Measurements from ENCODE around the gene PSMD1. TPM values are rescaled to one million over a fixed set of nuclear protein-coding genes. Genes with fewer than 3 reads are reported as not detected.
"Not testable (repeated sequence)": the region's sequence is repeated elsewhere in the genome, so short reads cannot be mapped to it uniquely, and the experiment has no call there.

PSMD1 gene
- total and polyA plus RNA-seq, 8 donors: 13.4 to 35.6 (median 25.1) TPM

DNA sequence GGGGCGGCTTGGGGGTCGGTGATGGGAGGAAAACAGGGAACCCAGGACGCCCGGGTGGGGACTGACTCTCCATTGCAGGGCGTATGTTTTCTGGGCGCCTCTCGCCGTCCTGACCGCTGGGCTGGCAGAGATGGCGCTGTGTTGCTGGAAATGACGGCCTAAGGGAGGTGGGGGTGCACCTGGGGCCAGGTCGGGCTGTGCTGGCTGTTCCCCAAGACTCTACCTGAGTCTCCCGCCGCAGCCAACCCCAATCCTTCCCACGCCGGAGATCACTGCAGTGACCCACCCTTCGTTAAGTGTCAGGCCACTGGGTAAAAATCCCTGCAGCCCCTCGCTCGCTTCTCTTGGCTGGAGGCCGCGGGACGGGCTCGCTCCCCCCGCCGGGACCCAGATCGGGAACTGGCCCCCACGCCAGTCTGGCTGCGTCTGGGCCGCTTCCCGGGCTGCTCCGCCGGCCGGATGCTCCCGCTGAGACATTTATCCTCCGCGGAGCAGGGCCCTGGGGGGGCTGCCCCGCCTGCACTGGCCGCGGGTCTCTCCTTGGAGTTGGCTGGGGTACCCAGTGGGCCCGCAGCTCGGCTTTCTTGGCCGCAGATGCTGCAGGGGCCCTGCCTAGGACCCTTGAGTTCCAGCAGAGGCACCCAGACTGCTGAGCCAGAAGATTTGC is 134.0 kb downstream of the PSMD1 start:
- Histone ChIP-seq H3K4me1 (peaks cover 0 to 11% (median 0%) of the 10 kb centered on the region in 3 donors), H3K27ac (peak overlapping the region; percentile 10 to 83 (median 53)), H3K4me3 (peak overlapping the region in 3 of 4 donors; percentile 2 to 40 (median 39)), H3K9me3 (no peaks in the 10 kb centered on the region), H3K36me3 (no peaks in the 10 kb centered on the region), H3K27me3 (no peaks in the 10 kb centered on the region)
- WGBS, 2 donors: 10 to 11% methylated on average over 41 to 42 of the region's 42 CpGs
- FAIRE-seq: no peak
- ATAC-seq: peak; percentile 73 to 83 (median 77)
- TF ChIP-seq CTCF (IDR thresholded peaks at IDR 0.05): no peak
- intact Hi-C loops (cut with DNase I): no loop called here
- DNase-seq: peak; percentile 53 to 77 (median 74)

DNA sequence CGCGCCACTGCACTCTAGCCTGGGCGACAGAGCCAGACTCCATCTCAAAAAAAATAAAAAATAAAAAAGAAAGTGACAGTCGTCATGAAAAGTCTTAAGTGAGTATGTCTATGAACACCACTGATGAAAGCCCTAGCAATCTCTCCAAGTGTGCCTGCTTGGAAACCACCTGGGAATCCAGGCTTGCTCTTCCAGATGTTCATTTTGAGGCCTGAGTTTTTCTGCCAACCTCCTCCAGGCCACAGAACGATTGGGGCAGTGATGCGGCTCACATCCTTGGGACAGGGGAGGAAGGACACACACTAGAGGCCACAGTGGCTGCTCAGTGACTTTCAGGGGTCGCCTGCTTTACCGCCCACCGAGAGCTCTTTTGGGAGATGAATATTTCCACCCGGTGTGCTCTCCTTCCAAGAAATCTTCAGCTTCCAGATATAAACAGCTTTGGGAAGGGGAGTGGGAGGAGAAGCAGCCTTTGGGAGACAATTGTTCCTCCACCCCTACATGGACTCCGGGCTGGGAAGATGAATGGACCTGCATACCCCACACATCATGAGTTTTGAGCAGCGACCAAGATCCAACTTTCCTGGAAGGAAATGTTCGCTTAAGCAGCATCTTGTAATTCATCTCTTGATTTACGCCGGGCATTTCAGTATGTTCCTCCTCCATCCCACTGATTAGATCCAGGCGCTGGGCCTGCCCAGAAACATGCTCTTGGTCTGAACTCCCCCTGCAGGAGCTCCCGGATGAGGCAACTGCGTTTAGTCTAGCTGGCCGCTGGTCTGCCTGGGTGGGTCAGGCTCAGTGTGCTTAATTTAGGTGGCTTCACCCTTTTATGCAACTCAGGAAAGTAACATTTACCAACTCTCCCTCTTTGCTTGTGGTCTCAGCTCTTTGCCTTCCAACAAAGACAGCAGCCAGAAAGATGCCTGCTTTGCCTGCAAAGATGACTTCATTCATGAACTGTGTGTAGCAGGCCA is 135.5 kb downstream of the PSMD1 start:
- Histone ChIP-seq H3K27me3 (no peaks in the 10 kb centered on the region), H3K9me3 (no peaks in the 10 kb centered on the region), H3K4me1 (peaks cover 0 to 11% (median 0%) of the 10 kb centered on the region in 3 donors), H3K4me3 (no peak overlapping the region), H3K27ac (no peak overlapping the region), H3K36me3 (no peaks in the 10 kb centered on the region)
- intact Hi-C loops (cut with DNase I): no loop called here
- ATAC-seq (peak in 1 of 4 donors; percentile 24), DNase-seq (peak in 1 of 6 donors; percentile 42), FAIRE-seq (no peak)
- TF ChIP-seq CTCF (IDR thresholded peaks at IDR 0.05): no peak
- WGBS, 2 donors: 71 to 83% methylated on average over 19 of the region's 19 CpGs

DNA sequence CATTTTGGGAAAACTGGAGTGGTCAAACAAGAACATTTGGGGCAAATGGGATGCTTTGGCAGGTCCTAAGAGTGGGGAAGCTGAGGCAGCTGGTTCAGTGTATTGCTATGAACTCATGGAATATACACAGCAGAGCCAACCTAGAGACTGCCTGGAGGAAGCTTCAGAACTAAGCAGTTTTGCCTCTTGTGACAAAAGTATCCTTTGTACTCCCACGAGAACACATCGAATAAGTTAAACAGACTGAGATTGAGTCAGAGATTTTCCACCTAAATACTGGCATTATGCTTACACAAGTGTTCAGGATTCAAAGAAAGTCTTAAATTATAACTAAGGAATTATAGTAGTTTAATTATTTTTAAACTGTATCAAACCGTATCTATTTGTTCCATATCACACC is 136.5 kb downstream of the PSMD1 start:
- Histone ChIP-seq H3K27ac (no peak overlapping the region), H3K9me3 (no peaks in the 10 kb centered on the region), H3K4me1 (peaks cover 0 to 16% (median 0%) of the 10 kb centered on the region in 3 donors), H3K4me3 (no peak overlapping the region), H3K36me3 (no peaks in the 10 kb centered on the region), H3K27me3 (no peaks in the 10 kb centered on the region)
- FAIRE-seq: no peak
- WGBS, 2 donors: 84 to 90% methylated on average over 3 of the region's 3 CpGs
- intact Hi-C loops (cut with DNase I): no loop called here
- TF ChIP-seq CTCF (IDR thresholded peaks at IDR 0.05): no peak
- no peak for DNase-seq
- no peak for ATAC-seq

GRCh38 chr2:231196592-231196991 is 139.9 kb downstream of the PSMD1 start:
- FAIRE-seq (no peak), ATAC-seq (no peak), DNase-seq (no peak)
- Histone ChIP-seq H3K36me3 (no peaks in the 10 kb centered on the region), H3K27ac (no peak overlapping the region), H3K9me3 (no peaks in the 10 kb centered on the region), H3K4me3 (no peak overlapping the region), H3K27me3 (no peaks in the 10 kb centered on the region), H3K4me1 (peaks cover 0 to 15% (median 0%) of the 10 kb centered on the region in 3 donors)
- no peak for TF ChIP-seq CTCF (IDR thresholded peaks at IDR 0.05)
- 65 to 79% methylated on average over 5 of the region's 5 CpGs for WGBS, 2 donors
- intact Hi-C loops (cut with DNase I): no loop called here

GRCh38 chr2:231197196-231197595 is 140.5 kb downstream of the PSMD1 start:
- 66 to 80% methylated on average over 7 of the region's 7 CpGs for WGBS, 2 donors
- ATAC-seq; H3K27me3 ChIP-seq; FAIRE-seq; H3K4me3 ChIP-seq; H3K36me3 ChIP-seq; H3K9me3 ChIP-seq; DNase-seq; H3K27ac ChIP-seq; intact Hi-C loops (cut with DNase I): not testable (repeated sequence)
- H3K4me1 ChIP-seq: peaks cover 0 to 15% (median 0%) of the 10 kb centered on the region in 3 donors

All from pancreas (tissue), 10 donors.